ENCODE data around the gene STOX1.
"Not testable (repeated sequence)": the region's sequence is repeated elsewhere in the genome, so short reads cannot be mapped to it uniquely, and the experiment has no call there.

Gene STOX1

DNA sequence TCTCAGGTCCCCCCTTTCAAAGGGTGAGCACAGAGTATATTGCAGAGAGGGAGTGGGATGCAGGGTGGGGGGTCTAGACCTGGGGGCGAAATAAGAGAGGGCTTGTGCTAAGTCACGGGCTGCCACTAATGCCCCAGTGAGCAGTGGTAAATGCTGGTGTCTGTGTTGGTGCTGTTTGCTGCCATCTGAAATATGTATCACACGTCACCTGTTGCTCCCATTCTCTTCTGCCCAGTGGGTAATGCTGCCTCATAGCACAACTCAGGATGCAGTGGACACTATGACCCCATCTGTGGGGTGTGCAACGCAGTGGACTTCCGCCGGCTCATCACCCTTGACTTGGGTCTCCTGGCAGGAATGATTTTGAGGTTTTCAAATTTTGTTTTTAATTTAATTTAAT is 2.6 kb downstream of the STOX1 start:
- no peak for DNase-seq (ENCODE audit: low read depth)

DNA sequence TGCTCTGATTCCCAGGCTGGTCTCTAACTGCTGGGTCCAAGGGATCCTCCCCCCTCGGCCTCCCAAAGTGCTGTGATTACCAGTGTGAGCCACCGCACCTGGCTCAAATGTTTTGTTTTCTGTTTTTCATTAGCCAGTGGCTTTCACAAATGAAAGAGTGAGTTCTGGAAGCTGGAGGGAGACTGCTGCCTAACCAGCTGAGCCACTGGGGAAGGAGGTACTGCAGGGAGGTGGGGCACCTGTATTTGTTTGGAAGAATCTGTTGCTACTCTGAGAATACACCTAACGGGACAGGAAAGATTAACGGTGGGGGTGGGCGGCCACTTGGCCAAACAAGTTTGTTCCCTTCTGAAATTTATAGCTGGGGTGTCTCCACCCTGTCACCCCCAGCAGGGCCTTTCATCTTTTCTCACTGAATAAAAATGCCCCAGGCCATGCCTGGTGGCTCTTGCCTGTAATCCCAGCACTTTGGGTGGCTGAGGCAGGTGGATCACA is 4.7 kb downstream of the STOX1 start:
- no peak for DNase-seq (ENCODE audit: low read depth)

DNA sequence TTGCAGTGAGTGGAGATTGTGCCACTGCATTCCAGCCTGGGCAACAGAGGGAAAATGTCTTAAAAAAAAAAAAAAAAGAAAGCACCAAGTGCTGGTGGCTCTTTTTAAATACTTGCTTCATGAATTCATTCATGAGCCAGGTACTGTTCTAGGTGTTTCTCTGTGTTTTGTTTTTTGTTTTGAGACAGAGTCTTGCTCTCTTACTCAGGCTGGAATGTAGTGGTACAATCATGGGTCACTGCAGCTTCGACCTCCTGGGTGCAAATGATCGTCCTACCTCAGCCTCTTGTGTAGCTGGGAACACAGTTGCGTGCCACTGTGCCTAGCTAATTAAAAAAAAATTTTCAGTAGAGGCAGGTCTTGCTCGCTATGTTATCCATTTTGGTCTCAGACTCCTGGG is 5.3 kb downstream of the STOX1 start:
- no peak for DNase-seq (ENCODE audit: low read depth)

DNA sequence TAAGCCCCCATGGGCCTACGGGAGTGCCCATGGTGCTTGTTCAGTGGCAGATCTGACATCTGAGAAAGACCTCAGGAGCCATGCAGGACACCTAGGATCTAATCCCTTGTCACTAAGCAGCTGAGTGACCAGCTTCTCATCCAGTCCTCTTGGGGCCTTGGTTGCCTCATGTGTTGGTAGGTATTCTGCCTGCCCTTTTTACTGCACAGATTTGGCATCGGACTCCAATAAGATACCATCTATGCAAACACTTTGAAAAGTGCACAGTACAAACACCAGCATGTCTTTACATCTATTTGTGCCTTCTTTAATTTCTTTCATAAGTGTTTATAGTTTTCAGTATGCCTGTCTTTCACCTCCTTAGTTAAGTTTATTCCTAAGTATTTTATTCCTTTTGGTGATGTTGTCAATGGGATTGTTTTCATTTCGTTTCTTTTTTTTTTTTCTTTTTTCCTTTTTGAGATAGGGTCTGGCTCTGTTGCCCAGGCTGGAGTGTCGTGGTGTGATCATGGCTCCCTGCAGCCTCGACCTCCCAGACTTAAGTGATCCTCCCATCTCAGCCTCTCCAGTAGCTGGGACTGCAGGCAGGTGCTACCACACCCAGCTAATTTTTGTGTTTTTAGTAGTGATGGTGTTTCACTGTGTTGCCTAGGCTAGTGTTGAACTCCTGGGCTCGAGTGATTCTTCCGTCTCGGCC is 10.4 kb downstream of the STOX1 start:
- no peak for DNase-seq (ENCODE audit: low read depth)

DNA sequence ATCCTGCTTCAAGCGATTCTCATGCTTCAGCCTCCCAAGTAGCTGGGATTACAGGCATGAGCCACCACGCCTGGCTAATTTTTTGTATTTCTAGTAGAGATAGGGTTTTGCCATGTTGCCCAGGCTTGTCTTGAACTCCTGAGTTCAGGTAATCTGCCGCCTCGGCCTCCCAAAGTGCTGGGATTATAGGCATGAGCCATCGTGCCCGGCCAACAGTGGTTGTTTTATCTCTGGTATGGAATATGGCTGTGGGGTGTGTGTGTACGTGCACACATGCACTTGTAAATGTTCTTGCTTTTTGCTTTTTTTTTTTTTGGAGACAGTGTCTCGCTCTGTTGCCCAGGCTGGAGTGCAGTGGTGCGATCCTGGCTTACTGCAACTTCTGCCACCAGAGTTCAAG is 13.3 kb downstream of the STOX1 start:
- not testable (repeated sequence) for DNase-seq (ENCODE audit: low read depth)

DNA sequence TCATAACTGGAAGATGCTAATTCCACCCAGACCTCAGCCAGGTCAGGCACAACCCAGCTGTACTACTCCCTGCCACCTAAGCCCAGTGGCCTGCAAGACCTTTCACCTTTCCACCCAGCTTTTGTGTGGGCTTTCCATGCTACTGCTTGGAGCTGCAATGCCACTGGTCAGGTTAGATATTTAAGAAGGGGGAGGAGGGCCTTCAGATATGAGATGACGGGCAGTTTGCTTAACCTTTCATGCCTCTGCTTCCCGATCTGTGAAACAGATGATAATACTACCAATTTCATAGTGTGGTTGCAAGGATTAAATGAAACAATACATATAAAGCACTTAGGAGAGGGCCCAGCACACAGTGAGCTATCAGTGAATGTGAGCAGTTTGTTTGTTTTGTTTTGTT is 20.9 kb downstream of the STOX1 start:
- DNase-seq (ENCODE audit: low read depth) = no peak

DNA sequence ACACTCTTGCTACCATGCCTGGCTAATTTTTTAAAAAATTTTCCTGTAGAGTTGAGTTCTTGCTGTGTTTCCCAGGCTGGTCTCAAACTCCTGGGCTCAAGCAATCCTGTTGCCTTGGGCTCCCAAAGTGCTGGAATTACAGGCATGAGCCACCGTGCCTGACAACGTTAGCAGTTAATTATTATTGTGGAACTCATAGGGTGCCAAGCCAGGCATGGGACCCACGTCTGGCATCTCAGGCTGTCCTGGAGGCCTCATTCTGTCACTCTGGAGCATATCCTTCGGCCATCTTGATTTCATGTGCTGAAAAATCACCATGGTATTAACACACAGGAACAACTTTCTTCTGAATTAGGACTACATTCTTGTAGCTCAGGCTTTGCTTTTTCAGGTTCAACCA is 21.5 kb downstream of the STOX1 start:
- no peak for DNase-seq (ENCODE audit: low read depth)

DNA sequence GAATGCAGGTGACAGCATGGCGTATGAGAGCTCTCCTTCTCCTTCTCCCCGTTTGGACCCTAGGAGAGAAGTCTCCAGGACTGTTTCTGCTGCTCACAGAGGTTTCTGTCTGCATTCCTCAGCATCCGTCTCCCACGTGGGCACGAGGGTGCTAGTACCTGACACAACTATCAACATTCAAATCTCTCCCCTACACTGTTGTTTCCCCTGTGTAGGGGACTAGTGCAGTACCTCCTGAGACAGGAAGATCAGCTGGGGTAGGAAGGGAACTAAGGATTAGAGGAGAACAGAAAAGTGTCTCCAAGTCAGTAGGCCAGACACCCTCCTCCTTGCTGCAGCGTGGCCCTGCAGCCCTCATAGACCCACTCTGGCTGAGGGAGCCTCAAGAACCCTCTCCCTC is 29.0 kb downstream of the STOX1 start:
- DNase-seq (ENCODE audit: low read depth) = no peak

DNA sequence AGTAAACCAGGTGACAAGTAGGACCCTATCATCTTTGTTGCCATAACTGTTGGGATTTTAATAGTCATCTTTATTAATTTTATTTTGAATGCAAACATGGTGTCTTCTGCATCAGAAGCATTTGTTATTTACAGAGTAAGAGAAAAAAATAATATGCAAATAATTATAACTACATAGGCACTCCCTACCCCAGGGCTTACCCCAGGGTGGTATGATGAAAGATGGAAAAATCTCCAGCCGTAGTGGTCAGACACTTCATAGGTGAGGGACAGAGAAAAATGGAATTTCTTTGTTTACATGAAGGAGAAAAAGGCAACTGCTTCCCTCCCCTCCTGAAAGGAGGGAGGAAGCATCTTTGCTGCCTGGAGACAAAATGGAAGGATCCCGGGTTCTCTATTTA is 29.7 kb downstream of the STOX1 start:
- no peak for DNase-seq (ENCODE audit: low read depth)

DNA sequence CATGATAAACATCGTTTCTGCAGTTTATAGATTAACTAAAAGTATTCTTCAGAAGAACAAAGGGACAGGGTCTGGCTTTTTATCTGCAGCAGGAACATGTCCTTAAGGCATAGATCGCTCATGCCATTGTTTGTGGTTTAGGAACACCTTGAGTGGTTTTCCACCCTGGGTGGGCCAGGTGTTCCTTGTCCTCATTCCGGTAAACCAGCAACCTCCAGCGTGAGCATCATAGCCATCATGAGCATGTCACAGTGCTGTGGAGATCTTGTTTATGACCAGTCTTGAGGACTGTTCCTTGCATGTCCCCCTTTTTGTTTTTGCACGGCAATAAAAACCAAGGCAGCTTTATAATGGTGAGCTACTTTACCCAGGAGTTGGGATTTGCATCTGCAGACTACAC is 33.9 kb downstream of the STOX1 start:
- DNase-seq (ENCODE audit: low read depth) = no peak

DNA sequence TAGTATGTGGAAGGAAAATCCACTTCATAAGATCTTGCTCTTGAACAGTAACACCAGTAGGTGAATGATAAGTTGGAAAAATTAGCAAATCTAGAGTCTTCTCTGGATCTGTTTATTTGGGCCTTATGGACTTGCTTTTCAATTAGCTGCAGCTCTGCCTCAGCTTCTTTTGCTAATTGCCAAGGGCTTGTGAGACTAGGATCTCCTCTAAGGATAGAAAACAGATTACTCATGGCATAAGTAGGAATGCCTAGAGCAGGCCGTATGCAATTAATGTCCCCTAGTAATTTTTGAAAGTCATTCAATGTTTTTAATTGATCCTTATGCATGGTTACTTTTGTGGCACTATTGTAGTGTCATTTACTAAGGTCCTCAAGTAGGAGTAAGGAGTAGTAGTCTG is 37.3 kb downstream of the STOX1 start:
- no peak for DNase-seq (ENCODE audit: low read depth)

DNA sequence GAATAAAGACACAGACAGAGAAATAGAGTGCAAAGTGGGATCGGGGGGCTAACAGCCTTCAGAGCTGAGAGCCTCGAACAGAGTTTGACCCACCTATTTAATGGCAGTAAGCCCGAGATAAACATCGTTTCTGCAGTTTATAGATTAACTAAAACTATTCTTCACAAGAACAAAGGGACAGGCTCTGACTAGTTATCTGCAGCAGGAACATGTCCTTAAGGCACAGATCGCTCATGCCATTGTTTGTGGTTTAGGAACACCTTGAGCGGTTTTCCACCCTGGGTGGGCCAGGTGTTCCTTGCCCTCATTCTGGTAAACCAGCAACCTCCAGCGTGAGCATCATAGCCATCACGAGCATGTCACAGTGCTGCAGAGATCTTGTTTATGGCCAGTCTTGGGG is 40.8 kb downstream of the STOX1 start:
- not testable (repeated sequence) for DNase-seq (ENCODE audit: low read depth)

DNA sequence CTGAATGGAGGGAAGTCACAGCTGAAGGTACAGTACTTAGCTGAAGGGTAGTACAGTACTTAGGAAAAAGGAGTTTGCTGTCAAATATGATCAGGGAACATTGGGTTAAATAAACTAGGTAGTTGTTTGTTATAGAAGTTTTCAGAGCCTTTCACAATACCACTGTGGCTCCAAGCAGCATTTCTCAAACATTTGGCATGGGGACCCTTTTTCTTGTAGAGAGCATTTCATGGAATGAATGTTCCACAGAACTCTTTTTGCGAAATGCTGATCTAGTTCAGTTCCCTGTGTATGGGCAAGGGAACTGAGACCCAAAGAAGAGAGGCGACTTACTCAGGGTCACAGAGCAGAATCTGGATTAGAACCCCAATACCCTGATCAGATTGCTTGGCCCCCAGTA is 42.3 kb downstream of the STOX1 start:
- no peak for DNase-seq (ENCODE audit: low read depth)

DNA sequence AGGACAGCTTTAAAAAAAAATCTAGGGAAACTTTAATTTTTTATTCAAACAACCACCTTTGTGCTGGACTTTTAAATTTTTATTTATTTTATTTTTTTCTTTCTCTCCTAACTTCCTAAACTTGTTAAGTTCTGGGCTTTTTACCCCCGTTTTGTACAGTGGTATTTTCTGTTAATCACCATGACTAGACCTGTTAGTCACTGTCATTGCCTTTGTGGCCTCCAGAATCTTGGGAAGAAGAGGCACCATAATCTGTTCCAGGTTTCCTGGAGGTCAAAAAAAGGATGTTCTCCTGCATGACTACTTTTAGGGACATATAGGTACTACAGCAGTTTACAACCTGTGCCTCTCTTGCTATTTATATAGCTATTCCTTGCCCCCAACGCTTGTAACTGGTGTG is 42.7 kb downstream of the STOX1 start:
- no peak for DNase-seq (ENCODE audit: low read depth)

DNA sequence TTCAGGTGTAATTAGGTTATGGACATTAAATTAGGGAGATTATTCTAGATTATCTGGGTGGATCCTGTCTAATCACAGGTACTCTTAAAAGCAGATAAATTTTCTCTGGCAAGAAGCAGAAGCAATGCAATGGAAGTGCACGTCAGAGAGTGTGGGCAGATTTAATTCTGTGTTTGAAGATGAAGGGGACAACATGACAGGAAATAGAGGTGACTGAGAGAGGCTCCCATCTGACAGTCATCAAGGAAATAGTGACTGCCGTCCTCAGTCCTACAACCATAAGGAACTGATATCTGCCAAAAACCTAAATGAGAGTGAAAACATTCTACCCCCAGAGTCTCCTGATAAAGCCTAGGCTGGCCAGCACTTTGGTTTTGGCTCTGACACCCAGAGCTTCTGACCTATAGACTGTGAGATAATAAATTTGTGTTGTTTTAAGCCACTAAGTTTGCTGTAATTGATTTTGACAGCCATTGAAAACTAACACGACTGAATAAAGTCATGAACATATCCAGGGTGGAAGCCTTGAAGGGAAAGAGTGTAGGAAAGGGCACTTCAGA is 43.3 kb downstream of the STOX1 start:
- DNase-seq (ENCODE audit: low read depth) = no peak

DNA sequence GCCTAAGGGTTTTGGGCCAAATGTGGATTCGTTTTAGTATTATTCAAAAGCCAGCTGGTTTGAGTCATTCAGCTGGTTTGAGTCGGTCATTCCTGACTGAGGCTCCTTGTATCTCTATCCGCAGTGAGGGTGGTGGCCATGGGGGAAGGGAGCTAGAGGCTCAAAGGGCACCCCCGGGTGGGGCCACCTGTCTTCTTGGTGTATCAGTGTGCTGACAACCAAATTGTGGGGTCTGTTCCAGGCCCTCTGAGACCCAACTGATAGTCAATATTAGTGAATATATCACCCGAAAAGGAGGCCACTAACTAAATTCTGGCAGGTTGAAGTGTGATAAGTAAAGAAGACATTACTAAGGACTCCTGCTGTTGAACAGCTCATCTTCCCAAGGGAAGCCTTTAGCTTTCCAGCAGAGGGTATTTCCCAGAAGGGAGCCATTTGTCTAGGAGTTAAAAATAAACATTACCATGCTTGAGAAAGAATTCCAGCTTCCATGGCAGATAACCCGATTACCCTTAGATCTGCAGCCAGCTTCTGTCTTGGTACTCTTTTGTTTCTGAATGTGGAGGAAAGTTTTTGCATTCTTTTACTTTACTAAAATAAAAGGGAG is 43.9 kb downstream of the STOX1 start:
- DNase-seq (ENCODE audit: low read depth) = peak; percentile 29

DNA sequence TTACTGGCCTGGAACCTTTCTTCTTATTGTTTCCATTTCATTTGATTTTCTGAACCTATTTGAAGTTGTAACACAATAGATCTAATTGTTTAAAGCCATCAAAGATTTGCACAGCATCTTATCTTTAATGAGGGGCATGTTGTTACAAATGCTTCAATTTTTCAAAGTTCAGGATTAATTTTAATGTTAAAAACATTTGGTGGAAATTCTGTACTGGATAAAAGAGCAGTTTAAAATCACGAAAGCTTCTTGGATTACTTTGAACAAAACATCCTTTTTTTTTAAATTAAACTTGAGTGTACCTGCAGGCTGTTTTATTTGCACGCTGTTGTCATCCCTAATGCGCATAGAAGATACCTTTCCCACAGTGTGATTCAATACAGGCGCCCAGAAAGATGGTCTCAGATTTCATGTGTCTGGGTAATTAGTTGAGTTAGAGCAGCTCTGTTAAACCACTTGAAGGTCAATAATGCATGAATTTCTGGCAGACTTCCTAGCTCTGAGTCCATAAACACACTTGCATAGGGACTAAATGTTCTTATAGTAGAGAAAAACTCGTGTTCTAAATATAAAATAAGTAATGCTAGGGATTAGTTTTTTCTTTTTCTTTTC is 44.5 kb downstream of the STOX1 start:
- peak; percentile 40 for DNase-seq (ENCODE audit: low read depth)

DNA sequence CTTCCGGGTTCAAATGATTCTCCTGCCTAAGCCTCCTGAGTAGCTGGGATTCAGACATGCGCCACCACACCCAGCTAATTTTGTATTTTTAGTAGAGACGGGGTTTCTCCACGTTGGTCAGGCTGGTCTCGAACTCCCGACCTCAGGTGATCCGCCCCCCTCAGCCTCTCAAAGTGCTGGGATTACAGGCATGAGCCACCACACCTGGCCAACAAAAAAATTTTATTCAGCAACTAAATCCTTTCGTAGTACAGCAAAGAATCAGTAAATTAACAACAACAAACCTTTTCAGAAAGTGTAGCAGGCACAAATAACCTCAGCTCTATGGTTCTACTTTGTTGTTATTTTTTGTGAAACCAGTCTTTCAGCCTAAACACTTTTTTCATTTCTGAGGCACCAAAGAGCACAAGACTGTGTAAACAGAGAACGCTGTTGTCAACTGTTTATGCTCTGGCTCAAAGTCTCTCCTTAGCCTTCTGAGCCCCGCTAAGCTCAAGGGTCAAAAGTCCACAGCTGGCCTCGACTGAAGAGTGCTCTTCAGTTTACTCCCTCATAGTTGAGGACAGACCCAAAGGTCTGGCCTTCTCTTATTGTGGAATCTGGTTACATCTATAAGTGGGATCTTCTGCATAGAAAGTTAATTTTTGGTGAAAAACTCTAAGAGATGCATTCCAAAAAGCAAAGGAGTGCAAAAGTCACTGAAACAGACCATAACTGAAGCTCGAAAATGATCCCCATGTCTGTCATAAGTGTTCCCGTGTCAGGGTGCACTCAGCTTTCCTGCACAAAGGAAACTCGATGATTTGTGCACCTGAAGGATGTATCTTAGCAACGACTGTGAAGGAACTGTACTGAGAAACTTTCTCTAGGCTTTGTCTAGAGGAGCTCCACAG is 49.2 kb downstream of the STOX1 start:
- DNase-seq (ENCODE audit: low read depth) = no peak

DNA sequence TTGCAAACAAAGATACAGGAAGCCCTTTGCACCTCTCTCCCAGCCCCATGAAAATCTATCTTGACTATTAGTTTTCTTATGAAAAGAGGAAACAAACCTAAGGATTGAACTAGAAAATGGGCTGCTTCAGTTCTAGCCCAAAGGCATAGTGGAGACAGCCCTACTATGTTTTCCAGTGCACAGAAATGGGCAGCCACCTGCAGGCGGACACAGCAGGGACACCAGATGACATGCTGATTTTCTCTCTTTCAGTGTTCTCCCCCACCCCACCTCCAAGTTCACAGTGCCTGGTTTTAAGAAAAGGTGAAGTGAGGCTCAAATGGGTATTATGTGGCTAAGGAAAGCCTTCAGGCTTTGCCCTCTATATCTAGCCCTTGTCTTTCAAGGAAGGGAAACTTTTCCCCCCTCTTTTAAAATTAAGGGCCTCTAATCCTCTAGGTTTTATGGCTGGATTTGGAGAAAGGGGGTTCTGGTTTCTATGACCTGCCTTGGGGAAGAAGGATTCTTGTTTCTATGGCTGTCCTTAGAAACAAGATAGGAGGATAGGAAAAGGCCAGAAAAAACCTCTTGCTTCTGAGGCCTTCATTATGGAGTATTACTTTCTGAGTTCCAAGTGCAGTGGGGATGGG is 50.3 kb downstream of the STOX1 start:
- DNase-seq (ENCODE audit: low read depth) = no peak

DNA sequence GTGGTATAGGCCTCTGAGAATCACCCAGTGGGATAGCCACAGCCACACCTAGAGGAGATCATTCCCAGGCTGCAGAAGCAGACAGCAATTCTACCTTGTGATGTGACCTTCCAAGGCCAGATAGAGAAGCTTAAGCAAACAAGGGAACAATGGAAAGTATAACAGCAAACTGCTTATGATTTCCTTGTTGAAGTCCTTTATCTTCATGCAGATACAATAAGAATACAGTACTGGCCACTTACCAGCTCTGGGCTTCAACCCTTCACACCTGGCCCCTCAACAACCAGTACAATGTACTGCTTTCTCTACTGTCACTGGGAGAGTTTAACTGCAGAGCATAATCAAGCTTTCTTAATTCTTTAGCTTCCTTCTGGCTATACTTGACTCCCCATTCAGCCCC is 51.2 kb downstream of the STOX1 start:
- no peak for DNase-seq (ENCODE audit: low read depth)

DNA sequence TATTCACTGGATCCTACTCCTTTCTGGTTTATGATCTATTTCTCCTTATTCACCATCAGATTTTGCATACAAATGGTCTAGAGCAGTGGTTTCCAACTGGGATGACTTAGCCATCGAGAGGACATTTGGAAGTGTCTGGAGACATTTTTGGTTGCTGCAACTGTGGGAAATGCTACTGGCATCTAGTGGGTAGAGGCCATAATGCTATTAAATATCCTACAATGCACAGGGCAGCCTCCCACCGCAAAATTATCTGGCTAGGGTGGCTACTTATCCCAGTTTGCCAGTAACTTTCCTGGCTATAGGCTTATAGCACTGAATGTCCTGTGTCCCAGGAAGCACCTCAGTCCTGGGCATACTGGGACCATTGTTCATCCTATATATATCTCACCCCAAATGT is 52.3 kb downstream of the STOX1 start:
- no peak for DNase-seq (ENCODE audit: low read depth)

DNA sequence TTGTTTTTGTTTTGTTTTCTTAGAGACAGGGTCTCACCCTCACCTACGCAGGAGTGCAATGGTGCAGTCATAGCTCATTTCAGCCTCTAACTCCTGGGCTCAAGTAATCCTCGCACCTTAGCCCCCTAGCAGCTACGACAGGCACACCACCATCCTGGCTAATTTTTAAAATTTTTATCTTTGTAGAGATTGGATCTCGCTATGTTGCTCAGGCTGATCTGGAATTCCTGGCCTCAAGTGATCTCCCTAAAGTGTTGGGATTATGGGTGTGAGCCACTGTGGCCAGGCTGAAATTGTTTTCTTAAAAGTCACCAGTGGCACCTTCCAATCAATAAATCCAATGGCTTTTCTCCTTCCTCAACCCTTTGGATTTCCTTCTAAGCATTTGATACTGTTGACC is 52.9 kb downstream of the STOX1 start:
- DNase-seq (ENCODE audit: low read depth) = no peak

Measured in stromal cell of bone marrow (primary cell).